Prostate gland (tissue), 2 donors: ENCODE measurements around the gene SLC16A6. TPM values are rescaled to one million over a fixed set of nuclear protein-coding genes. Genes with fewer than 3 reads are reported as not detected.
"Not testable (repeated sequence)": the region's sequence is repeated elsewhere in the genome, so short reads cannot be mapped to it uniquely, and the experiment has no call there.

Experiments used
- DNase-seq: peaks from one replicate; pipeline ENCODE4 v3.0.0-alpha.2; 2019; ENCODE audit warnings: low spot score
- H3K27ac ChIP-seq, 2 donors: fragments of 200-600 bp; sonication (generic); 2 replicates each; pipeline ENCODE4 v1.5.1; 2017 to 2019
- H3K27me3 ChIP-seq: fragments of 200-600 bp; sonication (generic); replicated peaks from 2 replicates; pipeline ENCODE4 v1.5.1; 2019; ENCODE audit not compliant: insufficient read depth
- H3K36me3 ChIP-seq, 2 donors: fragments of 200-600 bp; sonication (generic); 1 replicate in 1 of 2; 2 replicates in 1 of 2; pipeline versions ENCODE4 v1.5.1 to v1.8.1; 2017 to 2019
- H3K4me1 ChIP-seq: fragments of 200-600 bp; sonication (generic); replicated peaks from 2 replicates; pipeline ENCODE4 v1.5.1; 2019
- H3K4me3 ChIP-seq, 2 donors: fragments of 200-600 bp; sonication (generic); 2 replicates each; pipeline ENCODE4 v1.5.1; 2017 to 2019
- H3K9me3 ChIP-seq: fragments of 200-600 bp; sonication (generic); 2 replicates; pipeline ENCODE4 v1.5.1; 2017
- POLR2A ChIP-seq: fragments of 450-650 bp; IDR thresholded peaks from one replicate; pipeline ENCODE4 v1.6.1; 2016; ENCODE audit warnings: antibody characterized with exemption, mild to moderate bottlenecking
- POLR2AphosphoS5 ChIP-seq: sonication (generic); formaldehyde crosslinking; IDR thresholded peaks from one replicate; pipeline ENCODE4 v1.6.1; 2017; ENCODE audit warnings: antibody characterized with exemption
- WGBS: methylation state at CpG from one replicate; pipeline ENCODE4 v1.1.5; 2018; 5-methylcytosine and 5-hydroxymethylcytosine counted together
- intact Hi-C: fragments of 100-400 bp; cut with DNase I; formaldehyde crosslinking; loops from one replicate; pipeline ENCODE4 v1.14.2; 2022
- total RNA-seq, 2 donors: library from RNA; depleted of rRNA; stranded (reverse); fragments of >200 nt; gene quantifications; one replicate each; pipeline ENCODE4 v1.1.0, GENCODE V29; 2016
- TF ChIP-seq, protein P1 (sequence below), 4 experiments: fragments of 200-600 bp in 2 of 4; fragments of 450-650 bp in 2 of 4; sonication (generic) in 2 of 4; IDR thresholded peaks; 1 replicate in 3 of 4; 2 replicates in 1 of 4; pipeline ENCODE4 v1.5.1; 2016 to 2019; ENCODE audit warnings: antibody characterized with exemption in 4 of 4, mild to moderate bottlenecking in 2 of 4, moderate library complexity in 2 of 4

Gene SLC16A6
- total RNA-seq, 2 donors from 2014 or later: 0.41 to 0.85 TPM

DNA sequence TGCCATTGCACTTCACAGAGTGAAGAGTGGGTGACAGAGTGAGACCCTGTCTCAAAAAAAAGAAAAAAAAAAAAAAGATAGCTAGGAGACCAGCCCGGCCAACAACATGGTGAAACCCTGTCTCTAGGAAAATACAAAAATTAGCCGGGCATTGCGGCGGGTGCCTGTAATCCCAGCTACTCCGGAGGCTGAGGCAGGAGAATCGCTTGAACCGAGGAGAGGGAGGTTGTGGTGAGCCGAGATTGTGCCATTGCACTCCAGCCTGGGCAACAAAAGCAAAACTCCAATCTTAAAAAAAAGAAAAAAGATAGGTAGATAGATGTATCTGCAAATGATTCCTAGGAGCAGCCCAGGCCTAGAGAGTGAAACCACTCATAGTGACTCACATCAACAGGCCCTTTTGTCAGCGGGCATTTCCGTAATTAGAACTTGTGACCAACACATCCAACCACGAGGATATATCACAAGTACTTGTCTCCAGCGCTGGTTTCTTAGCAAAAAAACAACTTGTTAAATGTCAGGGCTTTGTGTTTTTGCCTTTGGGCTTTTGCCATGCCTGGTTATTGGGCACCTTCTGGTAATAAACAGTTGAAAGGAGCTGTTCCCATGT lies 56.1 kb downstream of the SLC16A6 start:
- peak; percentile 43 for DNase-seq
- H3K4me1 ChIP-seq, H3K4me3 ChIP-seq, H3K27me3 ChIP-seq, H3K36me3 ChIP-seq, intact Hi-C loops, H3K9me3 ChIP-seq: not testable (repeated sequence)
- 75% methylated on average over 12 of the region's 12 CpGs for WGBS
- H3K27ac ChIP-seq: peak overlapping the region; percentile 57 to 74
- peak; percentile 61 for TF ChIP-seq POLR2AphosphoS5

DNA sequence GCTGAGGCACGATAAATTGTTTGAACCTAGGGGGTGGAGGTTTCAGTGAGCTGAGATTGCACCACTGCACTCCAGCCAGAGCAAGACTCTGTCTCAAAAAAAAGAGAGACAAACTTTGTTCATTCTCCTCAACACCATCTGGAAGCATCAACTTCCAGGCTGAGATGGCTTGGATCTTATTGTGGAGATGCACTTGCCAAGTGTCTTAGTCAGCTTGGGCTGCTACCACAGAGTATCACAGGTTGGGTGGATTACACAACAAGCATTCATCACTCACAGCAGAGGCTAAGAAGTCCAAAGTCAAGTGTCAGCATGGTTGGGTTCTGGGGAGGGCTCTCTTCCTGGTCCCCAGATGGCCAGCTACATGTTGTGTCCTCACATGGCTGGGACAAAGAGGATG lies 58.2 kb downstream of the SLC16A6 start:
- H3K9me3 ChIP-seq, H3K4me3 ChIP-seq, intact Hi-C loops, DNase-seq, H3K27me3 ChIP-seq, H3K27ac ChIP-seq, H3K4me1 ChIP-seq, H3K36me3 ChIP-seq: not testable (repeated sequence)
- WGBS: 100% methylated on average over 1 of the region's 1 CpG

GRCh38 chr17:68231541-68231940 lies 59.4 kb downstream of the SLC16A6 start:
- intact Hi-C loops: no loop called here
- Histone ChIP-seq H3K36me3 (no peaks in the 10 kb centered on the region), H3K9me3 (no peaks in the 10 kb centered on the region), H3K27ac (no peak overlapping the region), H3K4me1 (no peaks in the 10 kb centered on the region), H3K4me3 (no peak overlapping the region), H3K27me3 (no peaks in the 10 kb centered on the region)
- DNase-seq: no peak
- WGBS: 97% methylated on average over 1 of the region's 1 CpG
- no peak for TF ChIP-seq POLR2AphosphoS5
- no peak for TF ChIP-seq POLR2A
- TF ChIP-seq, protein P1, sequence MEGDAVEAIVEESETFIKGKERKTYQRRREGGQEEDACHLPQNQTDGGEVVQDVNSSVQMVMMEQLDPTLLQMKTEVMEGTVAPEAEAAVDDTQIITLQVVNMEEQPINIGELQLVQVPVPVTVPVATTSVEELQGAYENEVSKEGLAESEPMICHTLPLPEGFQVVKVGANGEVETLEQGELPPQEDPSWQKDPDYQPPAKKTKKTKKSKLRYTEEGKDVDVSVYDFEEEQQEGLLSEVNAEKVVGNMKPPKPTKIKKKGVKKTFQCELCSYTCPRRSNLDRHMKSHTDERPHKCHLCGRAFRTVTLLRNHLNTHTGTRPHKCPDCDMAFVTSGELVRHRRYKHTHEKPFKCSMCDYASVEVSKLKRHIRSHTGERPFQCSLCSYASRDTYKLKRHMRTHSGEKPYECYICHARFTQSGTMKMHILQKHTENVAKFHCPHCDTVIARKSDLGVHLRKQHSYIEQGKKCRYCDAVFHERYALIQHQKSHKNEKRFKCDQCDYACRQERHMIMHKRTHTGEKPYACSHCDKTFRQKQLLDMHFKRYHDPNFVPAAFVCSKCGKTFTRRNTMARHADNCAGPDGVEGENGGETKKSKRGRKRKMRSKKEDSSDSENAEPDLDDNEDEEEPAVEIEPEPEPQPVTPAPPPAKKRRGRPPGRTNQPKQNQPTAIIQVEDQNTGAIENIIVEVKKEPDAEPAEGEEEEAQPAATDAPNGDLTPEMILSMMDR (IDR thresholded peaks at IDR 0.05): no peak

- DNase-seq, H3K4me1 ChIP-seq, H3K36me3 ChIP-seq, intact Hi-C loops, H3K4me3 ChIP-seq, H3K27me3 ChIP-seq, H3K27ac ChIP-seq, H3K9me3 ChIP-seq: not testable (repeated sequence)
- WGBS: 97% methylated on average over 4 of the region's 4 CpGs
These were observed 59.8 kb downstream of the SLC16A6 start for GRCh38 chr17:68231131-68231530.

DNA sequence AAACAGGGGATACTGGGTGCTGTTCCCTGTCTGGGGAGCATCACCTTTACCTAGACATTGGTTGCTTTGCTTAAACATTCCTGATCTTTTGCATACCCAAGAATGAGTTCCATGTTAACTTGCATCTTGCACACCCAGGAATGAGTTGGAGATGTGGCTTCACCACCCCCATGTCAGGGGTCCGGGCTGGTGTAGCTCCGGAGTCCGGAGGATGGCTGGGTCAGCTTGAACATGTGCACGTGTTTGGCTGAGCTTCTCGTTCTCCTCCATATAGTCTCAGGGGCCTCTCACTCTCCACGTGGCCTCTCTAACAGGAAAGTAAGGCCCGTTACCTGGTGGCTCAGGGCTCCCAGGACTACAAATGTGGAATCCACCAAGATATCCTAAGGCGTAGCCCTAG lies 61.3 kb downstream of the SLC16A6 start:
- Histone ChIP-seq H3K4me1 (no peaks in the 10 kb centered on the region), H3K27ac (no peak overlapping the region), H3K27me3 (no peaks in the 10 kb centered on the region), H3K9me3 (no peaks in the 10 kb centered on the region), H3K4me3 (no peak overlapping the region), H3K36me3 (no peaks in the 10 kb centered on the region)
- 87% methylated on average over 7 of the region's 8 CpGs for WGBS
- TF ChIP-seq, protein P1 (IDR thresholded peaks at IDR 0.05): no peak
- TF ChIP-seq POLR2A (no peak), POLR2AphosphoS5 (no peak)
- intact Hi-C loops: no loop called here
- no peak for DNase-seq

- no peaks in the 10 kb centered on the region for H3K27me3 ChIP-seq
- peak overlapping the region; percentile 33 to 35 for H3K27ac ChIP-seq
- no peak for DNase-seq
- H3K4me1 ChIP-seq: no peaks in the 10 kb centered on the region
- no peaks in the 10 kb centered on the region for H3K36me3 ChIP-seq
- no peak overlapping the region for H3K4me3 ChIP-seq
- TF ChIP-seq, protein P1 (IDR thresholded peaks at IDR 0.05): no peak
- TF ChIP-seq POLR2AphosphoS5 (no peak), POLR2A (no peak)
- WGBS: 43% methylated on average over 17 of the region's 17 CpGs
- intact Hi-C loops: no loop called here
- no peaks in the 10 kb centered on the region for H3K9me3 ChIP-seq
These were observed 61.9 kb downstream of the SLC16A6 start for GRCh38 chr17:68228817-68229570.

GRCh38 chr17:68228039-68228680 lies 62.8 kb downstream of the SLC16A6 start:
- H3K4me3 ChIP-seq, H3K4me1 ChIP-seq, H3K9me3 ChIP-seq, DNase-seq, H3K36me3 ChIP-seq, H3K27ac ChIP-seq, intact Hi-C loops, H3K27me3 ChIP-seq: not testable (repeated sequence)
- 93% methylated on average over 9 of the region's 9 CpGs for WGBS

DNA sequence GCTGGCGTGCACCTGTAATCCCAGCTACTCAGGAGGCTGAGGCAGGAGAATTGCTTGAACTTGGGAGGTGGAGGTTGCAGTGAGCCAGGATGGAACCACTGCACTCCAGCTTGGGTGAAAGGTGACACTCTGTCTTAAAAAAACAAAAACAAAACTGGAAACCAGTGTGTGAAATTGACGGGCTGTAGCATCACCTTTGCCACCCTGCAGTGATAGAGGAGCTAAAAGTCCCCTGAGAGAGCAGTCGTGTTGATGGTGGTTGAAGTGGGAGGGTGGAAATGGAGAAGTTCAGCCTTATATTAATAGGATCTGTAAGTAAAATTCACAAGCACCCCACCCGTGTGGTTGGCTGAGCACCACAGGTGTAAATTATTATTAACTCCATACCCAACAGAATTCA lies 65.9 kb downstream of the SLC16A6 start:
- H3K4me3 ChIP-seq, H3K9me3 ChIP-seq, H3K4me1 ChIP-seq, H3K27me3 ChIP-seq, DNase-seq, intact Hi-C loops, H3K36me3 ChIP-seq, H3K27ac ChIP-seq: not testable (repeated sequence)
- WGBS: 86% methylated on average over 4 of the region's 4 CpGs
